ENCODE results near the gene NFAT5. TPM values are rescaled to one million over a fixed set of nuclear protein-coding genes. Genes with fewer than 3 reads are reported as not detected.

The NFAT5 gene
- total and polyA plus RNA-seq, 8 donors = 1.2 to 57.2 (median 21.5) TPM

DNA sequence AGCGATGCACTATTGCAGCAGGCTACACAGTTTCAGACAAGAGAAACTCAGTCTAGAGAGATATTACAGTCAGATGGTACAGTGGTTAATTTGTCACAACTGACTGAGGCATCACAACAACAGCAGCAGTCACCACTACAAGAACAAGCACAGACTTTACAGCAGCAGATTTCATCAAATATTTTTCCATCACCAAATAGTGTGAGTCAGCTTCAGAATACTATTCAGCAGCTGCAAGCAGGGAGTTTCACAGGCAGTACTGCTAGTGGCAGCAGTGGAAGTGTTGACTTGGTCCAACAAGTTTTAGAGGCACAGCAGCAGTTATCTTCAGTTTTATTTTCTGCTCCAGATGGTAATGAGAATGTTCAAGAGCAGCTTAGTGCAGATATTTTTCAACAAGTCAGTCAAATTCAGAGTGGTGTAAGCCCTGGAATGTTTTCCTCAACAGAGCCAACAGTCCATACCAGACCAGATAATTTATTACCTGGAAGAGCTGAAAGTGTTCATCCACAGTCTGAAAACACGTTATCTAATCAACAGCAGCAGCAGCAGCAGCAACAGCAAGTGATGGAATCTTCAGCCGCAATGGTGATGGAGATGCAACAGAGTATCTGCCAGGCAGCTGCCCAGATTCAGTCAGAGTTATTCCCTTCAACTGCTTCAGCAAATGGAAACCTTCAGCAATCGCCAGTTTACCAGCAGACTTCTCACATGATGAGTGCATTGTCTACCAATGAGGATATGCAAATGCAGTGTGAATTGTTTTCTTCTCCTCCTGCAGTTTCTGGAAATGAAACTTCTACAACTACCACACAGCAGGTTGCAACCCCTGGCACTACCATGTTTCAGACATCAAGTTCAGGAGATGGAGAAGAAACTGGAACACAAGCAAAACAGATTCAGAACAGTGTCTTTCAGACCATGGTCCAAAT lies 126.5 kb downstream of the NFAT5 start:
- WGBS, 5 donors = 80 to 90% (median 84%) methylated on average over 4 of the region's 4 CpGs
- H3K4me1 ChIP-seq = no peaks in the 10 kb centered on the region
- DNase-seq = no peak
- TF ChIP-seq POLR2AphosphoS5 (IDR thresholded peaks at IDR 0.05) = no peak
- TF ChIP-seq, protein P1, sequence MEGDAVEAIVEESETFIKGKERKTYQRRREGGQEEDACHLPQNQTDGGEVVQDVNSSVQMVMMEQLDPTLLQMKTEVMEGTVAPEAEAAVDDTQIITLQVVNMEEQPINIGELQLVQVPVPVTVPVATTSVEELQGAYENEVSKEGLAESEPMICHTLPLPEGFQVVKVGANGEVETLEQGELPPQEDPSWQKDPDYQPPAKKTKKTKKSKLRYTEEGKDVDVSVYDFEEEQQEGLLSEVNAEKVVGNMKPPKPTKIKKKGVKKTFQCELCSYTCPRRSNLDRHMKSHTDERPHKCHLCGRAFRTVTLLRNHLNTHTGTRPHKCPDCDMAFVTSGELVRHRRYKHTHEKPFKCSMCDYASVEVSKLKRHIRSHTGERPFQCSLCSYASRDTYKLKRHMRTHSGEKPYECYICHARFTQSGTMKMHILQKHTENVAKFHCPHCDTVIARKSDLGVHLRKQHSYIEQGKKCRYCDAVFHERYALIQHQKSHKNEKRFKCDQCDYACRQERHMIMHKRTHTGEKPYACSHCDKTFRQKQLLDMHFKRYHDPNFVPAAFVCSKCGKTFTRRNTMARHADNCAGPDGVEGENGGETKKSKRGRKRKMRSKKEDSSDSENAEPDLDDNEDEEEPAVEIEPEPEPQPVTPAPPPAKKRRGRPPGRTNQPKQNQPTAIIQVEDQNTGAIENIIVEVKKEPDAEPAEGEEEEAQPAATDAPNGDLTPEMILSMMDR (IDR thresholded peaks at IDR 0.05) = no peak
- TF ChIP-seq EP300 (IDR thresholded peaks at IDR 0.05) = no peak
- no peak for TF ChIP-seq POLR2A (IDR thresholded peaks at IDR 0.05)
- H3K27me3 ChIP-seq = no peaks in the 10 kb centered on the region
- peaks cover 40 to 87% (median 82%) of the 10 kb centered on the region in 4 donors for H3K36me3 ChIP-seq
- H3K27ac ChIP-seq = peak overlapping the region in 1 of 5 donors; percentile 17
- no peak overlapping the region for H3K4me3 ChIP-seq
- intact Hi-C loops (cut with DNase I; ENCODE audit: low total_unique reads) = no loop called here
- no peaks in the 10 kb centered on the region for H3K9me3 ChIP-seq

DNA sequence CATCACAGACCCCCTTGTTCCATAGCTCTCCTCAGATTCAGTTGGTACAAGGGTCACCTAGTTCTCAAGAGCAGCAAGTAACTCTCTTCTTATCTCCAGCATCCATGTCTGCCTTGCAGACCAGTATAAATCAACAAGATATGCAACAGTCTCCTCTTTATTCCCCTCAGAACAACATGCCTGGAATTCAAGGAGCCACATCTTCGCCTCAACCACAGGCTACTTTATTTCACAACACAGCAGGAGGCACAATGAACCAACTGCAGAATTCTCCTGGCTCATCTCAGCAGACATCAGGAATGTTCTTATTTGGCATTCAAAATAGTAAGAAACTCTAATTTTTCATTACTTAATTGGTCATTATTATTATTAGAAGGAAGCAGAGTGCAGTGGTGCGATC lies 128.2 kb downstream of the NFAT5 start:
- peaks cover 45 to 99% (median 94%) of the 10 kb centered on the region in 4 donors for H3K36me3 ChIP-seq
- no peaks in the 10 kb centered on the region for H3K9me3 ChIP-seq
- no peak overlapping the region for H3K27ac ChIP-seq
- intact Hi-C loops (cut with DNase I; ENCODE audit: low total_unique reads) = no loop called here
- TF ChIP-seq POLR2AphosphoS5 (IDR thresholded peaks at IDR 0.05) (no peak), POLR2A (IDR thresholded peaks at IDR 0.05) (no peak), EP300 (IDR thresholded peaks at IDR 0.05) (no peak)
- TF ChIP-seq, protein P1 (IDR thresholded peaks at IDR 0.05) = no peak
- no peaks in the 10 kb centered on the region for H3K4me1 ChIP-seq
- H3K27me3 ChIP-seq = no peaks in the 10 kb centered on the region
- WGBS, 5 donors = 95 to 100% (median 99%) methylated on average over 2 of the region's 2 CpGs
- no peak for DNase-seq
- no peak overlapping the region for H3K4me3 ChIP-seq

DNA sequence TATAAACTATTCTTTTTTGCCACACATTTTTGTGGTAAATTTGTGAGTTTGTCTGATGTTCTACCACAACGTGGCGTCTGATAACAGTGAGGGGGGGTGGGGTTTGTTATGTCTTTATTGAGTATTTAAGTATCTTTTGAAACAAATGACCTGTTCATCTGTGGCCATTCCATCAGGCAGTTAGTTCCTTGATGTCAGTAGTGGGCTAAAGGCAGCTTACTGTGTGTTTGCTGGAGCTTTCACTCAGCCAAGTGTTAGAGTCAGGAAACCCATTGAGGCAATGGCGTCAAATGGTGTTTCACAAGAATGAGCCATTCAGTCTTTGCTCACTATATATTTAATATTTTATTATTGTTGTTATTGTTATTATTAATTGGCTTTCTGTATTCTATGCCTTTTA lies 132.6 kb downstream of the NFAT5 start:
- no peaks in the 10 kb centered on the region for H3K4me1 ChIP-seq
- H3K36me3 ChIP-seq = peaks cover 25 to 90% (median 82%) of the 10 kb centered on the region in 4 donors
- intact Hi-C loops (cut with DNase I; ENCODE audit: low total_unique reads) = no loop called here
- H3K27me3 ChIP-seq = no peaks in the 10 kb centered on the region
- WGBS, 5 donors = 84 to 92% (median 90%) methylated on average over 3 of the region's 3 CpGs
- TF ChIP-seq, protein P1 (IDR thresholded peaks at IDR 0.05) = no peak
- TF ChIP-seq EP300 (IDR thresholded peaks at IDR 0.05) = no peak
- TF ChIP-seq POLR2A (IDR thresholded peaks at IDR 0.05) = no peak
- no peak for TF ChIP-seq POLR2AphosphoS5 (IDR thresholded peaks at IDR 0.05)
- no peak overlapping the region for H3K4me3 ChIP-seq
- DNase-seq = no peak
- H3K9me3 ChIP-seq = no peaks in the 10 kb centered on the region
- no peak overlapping the region for H3K27ac ChIP-seq

DNA sequence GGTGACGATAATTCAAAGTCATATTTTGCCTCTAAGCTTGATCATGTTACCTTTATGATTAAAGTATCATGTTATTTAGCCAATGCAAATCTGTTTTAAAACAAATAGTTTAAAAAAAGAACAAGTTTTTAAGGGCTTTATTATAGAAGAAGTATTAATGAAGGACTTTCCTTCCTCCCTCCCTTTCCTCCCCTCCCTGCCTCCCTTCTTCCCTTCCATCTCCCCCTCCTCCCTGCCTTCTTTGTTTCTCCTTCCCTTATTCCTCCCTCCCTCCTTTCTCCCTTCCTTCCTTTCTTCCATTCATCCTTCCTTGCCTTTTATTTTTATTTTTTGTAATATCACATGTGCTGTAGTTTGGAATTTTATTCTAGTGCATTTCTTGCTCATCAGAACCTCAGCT lies 134.1 kb downstream of the NFAT5 start:
- H3K27me3 ChIP-seq = no peaks in the 10 kb centered on the region
- TF ChIP-seq EP300 (IDR thresholded peaks at IDR 0.05) (no peak), POLR2A (IDR thresholded peaks at IDR 0.05) (no peak), POLR2AphosphoS5 (IDR thresholded peaks at IDR 0.05) (no peak)
- TF ChIP-seq, protein P1 (IDR thresholded peaks at IDR 0.05) = no peak
- H3K4me3 ChIP-seq = no peak overlapping the region
- H3K4me1 ChIP-seq = no peaks in the 10 kb centered on the region
- H3K27ac ChIP-seq = no peak overlapping the region
- H3K36me3 ChIP-seq = peaks cover 12 to 90% (median 73%) of the 10 kb centered on the region in 4 donors
- H3K9me3 ChIP-seq = no peaks in the 10 kb centered on the region
- DNase-seq = no peak
- 84 to 97% (median 92%) methylated on average over 1 of the region's 1 CpG for WGBS, 5 donors
- intact Hi-C loops (cut with DNase I; ENCODE audit: low total_unique reads) = no loop called here
